HS-5 (cell line): ENCODE results near the gene MAGEC3.

Source experiments
- DNase-seq: peaks from one replicate; pipeline ENCODE4 v3.0.0-alpha.2; 2012; ENCODE audit warnings: low read depth

MAGEC3 gene

GRCh38 chrX:141947350-141947749 is 109.2 kb downstream of the MAGEC3 start:
- DNase-seq, result no peak
